PC-3 (cell line): ENCODE measurements around the gene ADIRF. TPM values are rescaled to one million over a fixed set of nuclear protein-coding genes. Genes with fewer than 3 reads are reported as not detected.
"Not testable (repeated sequence)": the region's sequence is repeated elsewhere in the genome, so short reads cannot be mapped to it uniquely, and the experiment has no call there.

ENCODE experiments used
- ATAC-seq: fragments of 200-7000 bp; cut with Tn5 transposase; 2 replicates; pipeline ENCODE4 v1.9.1; 2020; ENCODE audit warnings: mild to moderate bottlenecking, moderate library complexity
- BruUV-seq: library from RNA; stranded (reverse); fragments of 400-500 nt; replicated peaks from 2 replicates; lab custom pipeline; 2021; lab: Mats Ljungman, UMichigan
- CTCF ChIA-PET: fragments of 300-600 bp; sonication (Branson Sonifier 250); formaldehyde crosslinking; loops from one replicate; lab custom pipeline; 2022; ENCODE audit warnings: antibody characterized with exemption; lab: Charles Lee
- POLR2A ChIA-PET: fragments of 300-600 bp; sonication (Branson Sonifier 250); formaldehyde crosslinking; loops from one replicate; lab custom pipeline; 2022; ENCODE audit warnings: antibody characterized with exemption; ENCODE audit not compliant: unreplicated experiment; lab: Charles Lee
- DNase-seq: peaks from one replicate; pipeline ENCODE4 v3.0.0-alpha.2; 2015
- H2AFZ ChIP-seq: fragments of 300-600 bp; sonication (generic); 2 replicates; pipeline ENCODE4 v1.6.0; 2016; ENCODE audit warnings: antibody characterized with exemption, low read length
- H3F3A ChIP-seq: fragments of 300-600 bp; sonication (generic); one replicate; pipeline ENCODE4 v1.6.0; 2017; ENCODE audit warnings: antibody characterized with exemption, low read length, control low read depth, mild to moderate bottlenecking; ENCODE audit not compliant: unreplicated experiment
- H3K27ac ChIP-seq: fragments of 300-600 bp; sonication (generic); 2 replicates; pipeline ENCODE4 v1.5.1; 2016; ENCODE audit warnings: mild to moderate bottlenecking, low read length
- H3K27me3 ChIP-seq: fragments of 300-600 bp; sonication (generic); 2 replicates; pipeline ENCODE4 v1.6.1; 2016; ENCODE audit warnings: low read length, mixed read lengths
- H3K36me3 ChIP-seq: fragments of 300-600 bp; sonication (generic); 2 replicates; pipeline ENCODE4 v1.6.1; 2016; ENCODE audit warnings: low read depth, mixed run types, low read length, mixed read lengths
- H3K4me1 ChIP-seq: fragments of 300-600 bp; sonication (generic); 2 replicates; pipeline ENCODE4 v1.5.1; 2016; ENCODE audit warnings: low read length; ENCODE audit not compliant: insufficient read depth
- H3K4me2 ChIP-seq: fragments of 300-600 bp; sonication (generic); 2 replicates; pipeline ENCODE4 v1.6.0; 2016; ENCODE audit warnings: low read length
- H3K4me3 ChIP-seq: fragments of 300-600 bp; sonication (generic); 2 replicates; pipeline ENCODE4 v1.5.1; 2016; ENCODE audit warnings: mild to moderate bottlenecking, low read length, mixed read lengths
- H3K79me2 ChIP-seq: fragments of 300-600 bp; sonication (generic); 2 replicates; pipeline ENCODE4 v1.6.1; 2017; ENCODE audit warnings: low read length, mixed read lengths
- H3K9ac ChIP-seq: fragments of 300-600 bp; sonication (generic); 2 replicates; pipeline ENCODE4 v1.6.0; 2016; ENCODE audit warnings: mild to moderate bottlenecking, low read length
- H3K9me2 ChIP-seq: fragments of 300-600 bp; sonication (generic); replicated peaks from 2 replicates; pipeline ENCODE4 v1.6.1; 2016; ENCODE audit warnings: mixed run types, low read length, mixed read lengths
- H3K9me3 ChIP-seq: fragments of 300-600 bp; sonication (generic); 2 replicates; pipeline ENCODE4 v1.6.1; 2016; ENCODE audit warnings: low read length, mixed read lengths
- H4K20me1 ChIP-seq: fragments of 300-600 bp; sonication (generic); 2 replicates; pipeline ENCODE4 v1.6.1; 2016; ENCODE audit warnings: low read length, mixed read lengths
- intact Hi-C: fragments of 100-400 bp; cut with micrococcal nuclease; formaldehyde crosslinking; loops from 2 replicates; pipeline ENCODE4 v1.9.0; 2023
- total RNA-seq: library from RNA; depleted of rRNA; stranded (reverse); fragments of >200 nt; gene quantifications from 2 replicates; pipeline ENCODE4 v1.2.3, GENCODE V29; 2014

Gene ADIRF
- total RNA-seq, 1 experiment from 2014 or later: 259 TPM

DNA sequence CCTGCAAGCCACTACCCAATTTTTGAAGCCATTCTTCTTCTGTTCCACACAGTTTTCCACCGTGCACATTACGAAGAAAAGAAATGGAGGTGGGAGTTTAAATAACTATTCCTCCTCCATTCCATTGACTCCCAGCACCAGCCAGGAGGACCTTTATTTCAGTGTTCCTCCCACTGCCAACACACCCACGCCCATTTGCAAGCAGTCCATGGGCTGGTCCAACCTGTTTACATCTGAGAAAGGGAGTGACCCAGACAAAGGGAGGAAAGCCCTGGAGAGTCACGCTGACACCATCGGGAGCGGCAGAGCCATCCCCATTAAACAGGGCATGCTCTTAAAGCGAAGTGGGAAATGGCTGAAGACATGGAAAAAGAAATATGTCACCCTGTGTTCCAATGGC is 40.0 kb downstream of the ADIRF start:
- peak; percentile 75 for DNase-seq
- CTCF ChIA-PET, H3K4me3 ChIP-seq, H3K36me3 ChIP-seq, H3K9ac ChIP-seq, H4K20me1 ChIP-seq, H3F3A ChIP-seq, BruUV-seq, ATAC-seq, H3K9me3 ChIP-seq, H2AFZ ChIP-seq, POLR2A ChIA-PET, H3K27me3 ChIP-seq, H3K79me2 ChIP-seq, H3K4me1 ChIP-seq, H3K9me2 ChIP-seq: not testable (repeated sequence)
- intact Hi-C loops: loop anchor here (5.0 kb wide), 1 partner anchor 89 kb away; the partner anchor contains the start of gene SHLD2
- Histone ChIP-seq H3K27ac (peak overlapping the region; percentile 70), H3K4me2 (peak overlapping the region; percentile 37; the same call in 1 of the 2 replicates)

DNA sequence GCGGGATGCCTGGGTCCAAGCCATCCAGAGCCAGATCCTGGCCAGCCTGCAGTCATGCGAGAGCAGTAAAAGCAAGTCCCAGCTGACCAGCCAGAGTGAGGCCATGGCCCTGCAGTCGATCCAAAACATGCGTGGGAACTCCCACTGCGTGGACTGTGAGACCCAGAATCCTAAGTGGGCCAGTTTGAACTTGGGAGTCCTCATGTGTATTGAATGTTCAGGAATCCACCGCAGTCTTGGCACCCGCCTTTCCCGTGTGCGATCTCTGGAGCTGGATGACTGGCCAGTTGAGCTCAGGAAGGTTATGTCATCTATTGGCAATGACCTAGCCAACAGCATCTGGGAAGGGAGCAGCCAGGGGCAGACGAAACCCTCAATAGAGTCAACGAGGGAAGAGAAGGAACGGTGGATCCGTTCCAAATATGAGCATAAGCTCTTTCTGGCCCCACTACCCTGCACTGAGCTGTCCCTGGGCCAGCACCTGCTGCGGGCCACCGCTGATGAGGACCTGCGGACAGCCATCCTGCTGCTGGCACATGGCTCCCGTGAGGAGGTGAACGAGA is 40.9 kb downstream of the ADIRF start:
- BruUV-seq, ATAC-seq, H3K4me2 ChIP-seq, H3K9ac ChIP-seq, CTCF ChIA-PET, H4K20me1 ChIP-seq, H3K9me2 ChIP-seq, H3K79me2 ChIP-seq, H3F3A ChIP-seq, H3K36me3 ChIP-seq, H3K27me3 ChIP-seq, H3K4me3 ChIP-seq, H3K9me3 ChIP-seq, POLR2A ChIA-PET, H2AFZ ChIP-seq, DNase-seq, H3K27ac ChIP-seq, H3K4me1 ChIP-seq: not testable (repeated sequence)
- intact Hi-C loops: loop anchor here (5.0 kb wide), 1 partner anchor 88 kb away; the partner anchor contains the start of gene SHLD2

DNA sequence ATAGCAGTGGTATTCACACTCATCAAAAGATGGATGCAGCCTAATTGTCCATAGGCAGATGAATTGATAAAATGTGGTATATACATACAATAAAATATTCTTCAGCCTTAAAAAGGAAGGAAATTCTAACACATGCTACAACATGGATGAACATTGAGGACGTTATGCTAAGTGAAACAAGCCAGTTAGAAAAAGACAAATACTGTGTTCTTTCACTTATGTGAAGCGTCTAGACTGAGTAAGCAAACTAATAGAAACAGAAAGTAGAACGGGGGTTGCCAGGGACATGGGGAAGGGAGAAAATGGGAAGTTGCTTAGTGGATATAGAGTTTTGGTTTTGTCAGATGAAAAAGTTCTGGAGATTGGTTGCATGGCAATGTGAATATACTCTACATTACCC is 45.2 kb downstream of the ADIRF start:
- H3K79me2 ChIP-seq, DNase-seq, H3K36me3 ChIP-seq, H3F3A ChIP-seq, H3K4me2 ChIP-seq, H3K27ac ChIP-seq, H3K9me2 ChIP-seq, H3K4me3 ChIP-seq, H4K20me1 ChIP-seq, intact Hi-C loops, H3K9ac ChIP-seq, BruUV-seq, H2AFZ ChIP-seq, H3K9me3 ChIP-seq, ATAC-seq, H3K27me3 ChIP-seq, H3K4me1 ChIP-seq, POLR2A ChIA-PET, CTCF ChIA-PET: not testable (repeated sequence)

DNA sequence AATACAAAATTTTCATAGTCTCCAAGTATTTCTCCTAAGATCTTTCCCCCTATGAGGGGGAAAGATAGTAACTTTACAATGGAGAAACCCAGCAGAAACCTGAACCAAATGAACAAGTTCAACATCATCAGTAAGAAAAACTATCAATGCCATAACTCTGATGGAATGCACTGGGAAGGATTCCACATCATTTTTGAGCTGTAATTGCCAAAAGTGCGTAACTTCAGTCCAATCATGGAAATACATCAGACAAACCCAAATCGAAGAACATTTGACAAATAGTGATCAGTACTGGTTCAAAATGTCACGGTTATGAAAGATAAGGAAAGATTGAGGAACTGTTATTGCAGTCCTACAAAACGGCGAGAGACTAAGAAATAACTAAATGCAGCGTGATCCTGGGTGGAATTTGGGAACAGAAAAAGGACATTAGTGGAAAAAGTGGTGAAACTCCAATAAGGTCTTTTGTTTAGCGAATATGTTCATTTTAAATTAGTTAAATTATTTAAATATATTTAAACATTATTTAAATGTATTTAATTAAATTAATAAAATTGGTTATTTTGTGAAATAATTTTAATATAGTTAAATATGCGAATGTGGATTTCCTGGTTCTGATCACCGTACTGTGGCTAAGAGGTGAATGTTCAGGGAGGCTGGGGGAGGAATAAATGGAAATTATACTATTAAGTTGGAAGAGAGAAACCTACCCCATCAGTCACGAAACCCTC is 46.9 kb downstream of the ADIRF start:
- ATAC-seq, H3K36me3 ChIP-seq, H3K9ac ChIP-seq, POLR2A ChIA-PET, DNase-seq, H3K27me3 ChIP-seq, H3F3A ChIP-seq, H3K4me3 ChIP-seq, H3K27ac ChIP-seq, H3K4me2 ChIP-seq, H4K20me1 ChIP-seq, H3K79me2 ChIP-seq, CTCF ChIA-PET, H2AFZ ChIP-seq, H3K9me2 ChIP-seq, intact Hi-C loops, BruUV-seq, H3K9me3 ChIP-seq: not testable (repeated sequence)
- peaks cover 11% of the 10 kb centered on the region; the same call in 1 of the 2 replicates for H3K4me1 ChIP-seq

DNA sequence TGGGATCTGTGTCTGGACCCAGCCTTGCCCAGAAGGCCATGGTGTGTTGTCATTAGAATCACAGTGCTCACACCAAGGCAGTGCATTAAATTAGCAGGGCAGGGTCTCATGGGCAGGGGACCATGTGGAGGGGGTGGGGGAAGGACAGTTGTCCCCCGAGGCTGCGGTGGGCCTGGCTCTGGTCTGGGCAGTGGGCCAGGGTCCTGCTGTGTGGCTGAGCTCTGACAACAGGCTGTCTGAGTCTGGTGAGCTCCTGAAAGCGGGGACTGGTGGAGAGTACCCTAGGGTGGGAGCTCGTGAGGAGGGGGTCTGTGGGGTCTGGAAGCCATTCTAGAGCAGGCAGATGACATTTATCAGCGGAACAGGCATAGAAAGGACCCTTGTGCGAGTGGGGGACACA is 49.8 kb downstream of the ADIRF start:
- H3K36me3 ChIP-seq, H3K9me3 ChIP-seq, H3K9ac ChIP-seq, intact Hi-C loops, DNase-seq, ATAC-seq, H3K79me2 ChIP-seq, H3K4me3 ChIP-seq, BruUV-seq, H4K20me1 ChIP-seq, H3K4me2 ChIP-seq, H2AFZ ChIP-seq, CTCF ChIA-PET, POLR2A ChIA-PET, H3K27me3 ChIP-seq, H3K9me2 ChIP-seq, H3F3A ChIP-seq: not testable (repeated sequence)
- Histone ChIP-seq H3K4me1 (peaks cover 11% of the 10 kb centered on the region; the same call in 1 of the 2 replicates), H3K27ac (peak overlapping the region; percentile 64)

DNA sequence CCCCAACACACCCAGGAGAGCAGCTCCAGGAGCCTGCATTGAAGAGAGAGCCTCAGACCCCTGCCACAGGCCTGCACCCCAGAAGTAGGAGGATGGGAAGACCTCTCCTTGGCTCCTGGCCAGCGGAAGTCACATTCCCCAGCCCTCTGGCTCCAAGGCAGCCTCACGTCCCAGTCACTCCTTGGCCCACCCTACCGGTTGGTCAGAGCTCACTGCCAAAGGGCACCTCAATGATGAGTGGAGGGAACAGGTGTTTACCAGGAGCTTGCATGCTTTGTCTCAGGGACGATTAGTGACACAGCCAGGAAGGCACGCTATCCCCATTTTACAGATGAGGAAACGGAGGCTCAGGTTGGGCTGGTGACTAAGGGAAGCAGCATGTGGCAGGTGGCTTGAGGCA is 50.8 kb downstream of the ADIRF start:
- POLR2A ChIA-PET, H3K36me3 ChIP-seq, H3K79me2 ChIP-seq, H4K20me1 ChIP-seq, BruUV-seq, CTCF ChIA-PET, H3K4me3 ChIP-seq, H3K4me2 ChIP-seq, intact Hi-C loops, H3F3A ChIP-seq, H2AFZ ChIP-seq, H3K9me2 ChIP-seq, H3K9ac ChIP-seq, H3K9me3 ChIP-seq, H3K27me3 ChIP-seq, ATAC-seq: not testable (repeated sequence)
- peak overlapping the region; percentile 78; the same call in 1 of the 2 replicates for H3K27ac ChIP-seq
- peak; percentile 57 for DNase-seq
- peaks cover 11% of the 10 kb centered on the region; the same call in 1 of the 2 replicates for H3K4me1 ChIP-seq
